CD4-positive, alpha-beta T cell treated with Interleukin-15 for 1 hour (primary cell): ENCODE data around the gene CPT2.
"Not testable (repeated sequence)": the region's sequence is repeated elsewhere in the genome, so short reads cannot be mapped to it uniquely, and the experiment has no call there.

Experiments
- DNase-seq: peaks from one replicate; pipeline ENCODE4 v3.0.0-alpha.2; 2020

The CPT2 gene

GRCh38 chr1:53183095-53183990, 13.3 kb upstream of the CPT2 start:
- DNase-seq, result no peak

GRCh38 chr1:53185955-53186297, 10.7 kb upstream of the CPT2 start:
- not testable (repeated sequence) for DNase-seq

- no peak for DNase-seq
These were observed 10.1 kb upstream of the CPT2 start for GRCh38 chr1:53186533-53186932.

DNA sequence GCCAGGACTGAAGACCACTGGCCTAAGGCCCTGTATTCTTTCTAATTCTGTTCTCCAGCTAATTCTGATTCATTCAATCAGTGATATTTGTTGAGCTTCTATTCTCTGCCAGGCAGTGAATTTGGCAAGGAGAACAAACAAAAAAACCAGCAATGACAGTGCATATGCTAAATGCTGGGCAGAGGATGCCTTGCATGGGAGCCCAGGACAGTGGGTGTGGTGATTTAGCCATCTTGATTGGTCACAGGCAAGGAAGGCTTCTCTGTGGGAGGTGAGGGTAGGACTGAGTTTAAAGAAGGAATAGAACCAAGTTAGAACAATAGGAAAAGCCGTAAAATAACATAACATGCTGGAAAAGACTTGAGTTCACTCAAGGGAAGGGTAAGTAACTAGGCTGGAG, 9.2 kb upstream of the CPT2 start:
- no peak for DNase-seq

DNA sequence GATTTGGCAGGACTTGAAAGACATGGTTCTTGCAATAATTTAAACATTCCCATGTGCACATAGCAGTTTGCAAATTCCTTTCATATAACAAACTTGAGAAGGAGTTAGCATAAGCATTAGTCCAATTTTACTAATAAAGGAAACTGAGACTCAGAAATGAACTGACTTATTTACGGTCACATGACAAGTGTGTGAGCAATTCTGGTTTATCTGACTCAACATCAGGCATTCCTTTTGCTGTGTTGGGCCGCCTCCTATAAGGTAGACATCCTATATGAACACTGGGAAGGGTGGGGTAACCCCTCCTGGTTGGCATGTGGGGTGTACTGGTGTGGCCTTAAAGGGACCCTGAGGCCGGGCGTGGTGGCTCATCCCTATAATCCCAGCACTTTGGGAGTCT, 8.5 kb upstream of the CPT2 start:
- no peak for DNase-seq

- DNase-seq, result no peak
These were observed 7.6 kb upstream of the CPT2 start for GRCh38 chr1:53189061-53189460.

DNA sequence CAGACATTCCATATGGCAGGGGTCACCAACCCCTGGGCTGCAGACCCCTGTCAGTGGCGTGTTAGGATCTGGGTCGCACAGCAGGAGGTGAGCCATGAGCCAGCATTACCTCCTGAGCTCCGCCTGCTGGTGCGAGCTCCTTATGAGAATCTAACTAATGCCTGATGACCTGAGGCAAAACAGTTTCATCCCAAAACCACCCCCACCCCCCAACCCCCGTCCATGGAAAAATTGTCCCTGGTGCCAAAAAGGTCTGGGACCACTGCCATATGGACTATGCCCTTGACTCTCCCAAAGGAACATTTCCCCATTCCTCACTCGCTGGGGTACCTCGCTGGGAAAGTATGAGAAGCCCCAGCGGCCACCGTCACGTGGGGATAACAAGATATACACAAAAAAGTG, 6.4 kb upstream of the CPT2 start:
- no peak for DNase-seq

DNA sequence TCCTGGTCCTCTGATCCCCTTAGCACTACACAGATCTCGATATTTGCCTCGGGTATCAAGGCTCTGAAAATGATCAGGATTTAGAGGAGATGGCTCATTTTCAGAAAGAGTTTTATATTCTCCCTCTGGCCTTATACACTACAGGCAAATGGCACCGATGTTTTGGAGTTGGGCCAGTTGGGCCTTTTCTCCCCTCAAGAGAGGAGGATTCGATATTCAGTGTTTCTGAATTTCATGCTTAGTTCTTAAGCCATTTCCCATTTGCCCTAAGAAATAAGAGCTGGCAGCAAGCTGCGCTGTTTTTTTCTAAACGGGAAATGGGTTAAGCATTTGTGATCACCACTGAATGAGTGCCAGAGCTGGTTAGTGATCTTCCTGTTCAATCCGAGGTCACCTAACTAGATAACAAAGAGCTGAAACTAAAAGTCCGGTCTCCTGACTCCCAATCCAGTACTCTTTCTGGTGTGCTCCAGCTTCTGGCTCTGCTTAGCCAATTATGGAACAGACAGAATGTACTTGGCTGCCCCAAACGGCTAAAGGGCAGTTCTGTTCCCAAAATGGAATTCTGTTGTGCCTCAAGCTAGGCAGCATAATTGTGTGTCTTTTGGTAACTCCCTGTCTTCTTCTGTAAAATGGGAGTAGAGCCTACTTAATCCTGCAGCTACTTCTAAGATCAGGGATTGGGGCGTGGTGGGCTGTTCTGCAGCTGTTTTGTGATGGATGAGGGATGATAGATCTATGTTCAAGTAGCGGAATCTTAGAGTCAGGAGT, 1.2 kb upstream of the CPT2 start:
- DNase-seq, result no peak

GRCh38 chr1:53196017-53196484, 573 bp upstream of the CPT2 start:
- DNase-seq, result no peak

- DNase-seq, result no peak
These were observed 922 bp downstream of the CPT2 start for GRCh38 chr1:53197291-53198200.

GRCh38 chr1:53198241-53198651, 1.6 kb downstream of the CPT2 start:
- DNase-seq, result no peak

GRCh38 chr1:53203466-53203865, 6.8 kb downstream of the CPT2 start:
- DNase-seq, result no peak

DNA sequence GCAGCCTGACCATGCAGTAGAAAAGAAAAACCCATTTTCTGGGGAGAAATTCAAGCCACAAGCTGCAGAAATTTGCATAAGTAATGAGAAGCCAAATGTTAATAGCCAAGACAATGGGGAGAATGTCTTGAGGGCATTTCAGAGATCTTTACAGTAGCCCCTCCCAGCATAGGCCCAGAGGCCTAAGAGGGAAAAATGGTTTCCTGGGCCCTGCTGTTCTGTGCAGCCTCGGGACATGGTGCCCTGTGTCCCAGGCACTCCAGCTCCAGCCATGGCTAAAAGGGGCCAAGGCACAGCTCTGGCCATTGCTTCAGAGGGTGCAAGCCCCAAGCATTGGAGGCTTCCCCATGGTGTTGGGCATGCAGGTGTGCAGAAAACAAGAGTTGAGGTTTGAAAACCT, 8.9 kb downstream of the CPT2 start:
- DNase-seq, result not testable (repeated sequence)

DNA sequence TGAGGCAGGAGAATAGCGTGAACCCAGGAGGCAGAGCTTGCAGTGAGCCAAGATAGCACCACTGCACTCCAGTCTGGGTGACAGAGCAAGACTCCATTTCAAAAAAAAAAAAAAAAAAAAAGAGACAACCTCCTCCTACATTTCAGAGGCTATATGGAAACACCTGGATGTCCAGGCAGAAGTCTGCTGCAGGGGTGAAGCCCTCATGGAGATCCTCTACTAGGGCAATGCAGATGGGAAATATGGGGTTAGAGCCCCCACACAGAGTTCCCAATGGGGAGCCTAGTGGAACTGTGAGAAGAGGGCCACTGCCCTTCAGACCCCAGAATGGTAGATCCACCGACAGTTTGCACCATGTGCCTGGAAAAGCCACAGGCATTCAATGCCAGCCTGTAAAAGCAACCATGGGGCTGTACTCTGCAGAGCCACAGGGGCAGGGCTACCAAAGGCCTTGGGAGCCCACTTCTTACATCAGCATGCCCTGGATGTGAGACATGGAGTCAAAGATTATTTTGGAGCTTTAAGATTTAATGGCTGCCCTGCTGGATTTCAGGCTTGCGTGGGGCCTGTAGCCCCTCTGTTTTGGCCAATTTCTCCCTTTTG, 9.6 kb downstream of the CPT2 start:
- DNase-seq, result not testable (repeated sequence)

DNA sequence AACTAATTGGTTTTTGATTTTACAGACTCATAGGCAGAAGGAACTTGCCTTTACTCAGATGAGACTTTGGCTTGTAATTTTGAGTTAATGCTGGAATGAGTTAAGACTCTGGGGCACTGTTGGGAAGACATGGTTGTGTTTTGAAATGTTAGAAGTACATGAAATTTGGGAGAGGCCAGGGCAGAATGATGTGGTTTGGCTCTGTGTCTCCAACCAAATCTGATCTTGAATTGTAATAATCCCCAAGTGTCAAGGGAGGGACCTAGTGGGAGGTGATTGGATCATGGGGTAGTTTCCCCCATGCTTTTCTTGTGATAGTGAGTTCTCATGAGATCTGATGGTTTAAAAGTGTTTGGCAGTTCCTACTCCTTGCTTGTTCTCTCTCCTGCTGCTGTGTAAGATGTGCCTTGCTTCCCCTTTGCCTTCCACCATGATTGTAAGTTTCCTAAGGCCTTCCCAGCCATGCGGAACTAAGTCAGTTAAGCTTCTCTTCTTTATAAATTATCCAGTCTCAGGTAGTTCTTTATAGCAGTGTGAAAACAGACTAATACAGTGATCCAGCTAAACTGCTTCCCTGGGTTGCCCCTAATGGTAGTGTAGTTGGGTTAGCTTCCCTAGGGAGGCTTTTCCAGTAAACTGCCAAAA, 10.2 kb downstream of the CPT2 start:
- DNase-seq, result no peak

DNA sequence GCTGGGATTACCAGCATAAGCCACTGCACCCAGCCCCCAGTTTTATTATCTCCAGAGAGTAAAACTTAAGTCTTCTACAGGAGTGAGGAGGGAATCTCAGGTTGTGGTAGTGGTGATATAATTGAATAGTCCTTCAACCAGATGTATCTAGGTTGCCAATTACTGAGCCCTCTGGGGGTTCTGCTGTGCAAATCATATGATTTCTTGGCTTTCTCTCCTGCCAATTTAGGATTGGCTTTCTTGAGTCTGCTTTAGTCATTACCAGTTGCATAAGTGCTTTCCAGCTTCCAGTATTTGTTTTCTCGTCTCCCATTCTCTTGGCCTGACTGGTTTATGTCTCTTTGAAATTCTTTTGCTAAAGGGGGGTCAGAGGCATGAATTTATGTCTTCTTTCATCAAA, 11.1 kb downstream of the CPT2 start:
- no peak for DNase-seq

- no peak for DNase-seq
These were observed 13.7 kb downstream of the CPT2 start for GRCh38 chr1:53210352-53210751.

- no peak for DNase-seq
These were observed 14.3 kb downstream of the CPT2 start for GRCh38 chr1:53210954-53211353.

DNA sequence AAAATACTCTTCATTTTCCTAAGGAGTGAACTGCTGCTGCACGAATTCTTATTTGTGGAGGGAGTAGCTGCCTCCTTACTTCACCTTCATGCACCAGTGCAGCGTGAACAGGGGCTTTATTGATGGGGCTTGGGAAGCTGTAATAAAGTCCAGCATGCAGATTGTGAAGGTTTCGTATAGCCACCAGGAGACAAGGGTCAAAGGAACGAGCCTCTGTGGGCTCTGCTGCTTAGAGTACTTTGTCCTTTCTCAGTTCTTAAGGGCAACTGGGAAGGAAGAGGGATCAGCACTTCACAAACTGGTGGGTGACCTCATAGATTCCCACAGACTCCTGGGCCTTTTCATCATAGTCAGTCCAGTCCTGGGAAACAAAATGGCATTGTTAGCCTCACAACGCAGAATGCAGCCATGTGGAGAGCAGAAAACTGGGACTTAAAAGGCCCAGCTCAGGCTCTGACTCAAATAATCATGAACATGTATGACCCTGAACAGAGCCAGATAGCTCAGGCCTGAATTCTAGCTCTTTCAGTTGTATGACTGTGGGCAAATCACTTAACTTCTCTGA, 17.8 kb downstream of the CPT2 start:
- DNase-seq, result no peak

- no peak for DNase-seq
These were observed 21.6 kb downstream of the CPT2 start for GRCh38 chr1:53218201-53218600.

DNA sequence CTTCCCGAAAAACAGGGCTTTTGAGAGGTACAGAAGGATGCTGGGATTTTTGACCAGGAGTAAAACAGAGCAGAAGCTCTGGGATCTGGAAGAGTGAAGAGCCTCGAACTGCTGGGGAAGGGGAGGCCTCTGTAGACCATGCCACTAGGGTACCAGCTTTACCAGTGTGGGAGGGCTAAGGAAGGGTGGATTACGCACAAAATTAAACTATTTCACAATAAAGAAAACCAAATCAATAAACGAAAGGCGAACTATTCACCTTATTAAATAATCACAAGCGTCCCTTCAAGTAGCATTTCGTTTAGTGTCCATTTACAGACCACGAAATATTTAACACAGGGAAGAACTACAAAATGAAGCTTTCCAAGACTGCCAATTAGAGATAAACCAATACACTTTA, 23.1 kb downstream of the CPT2 start:
- no peak for DNase-seq
